Caco-2 (cell line): Measurements from ENCODE around the gene C16orf82. TPM values are rescaled to one million over a fixed set of nuclear protein-coding genes. Genes with fewer than 3 reads are reported as not detected.

Source experiments
- BruUV-seq: library from RNA; stranded (reverse); fragments of 400-500 nt; replicated peaks from 2 replicates; lab custom pipeline; 2021; lab: Mats Ljungman, UMichigan
- CTCF ChIA-PET: fragments of 300-600 bp; sonication (Branson Sonifier 250); formaldehyde crosslinking; loops from one replicate; lab custom pipeline; 2022; ENCODE audit warnings: antibody characterized with exemption; lab: Charles Lee
- POLR2A ChIA-PET: fragments of 300-600 bp; sonication (Branson Sonifier 250); formaldehyde crosslinking; loops from one replicate; lab custom pipeline; 2022; ENCODE audit warnings: antibody characterized with exemption; lab: Charles Lee
- DNase-seq, 2 experiments: peaks; one replicate each; pipeline versions ENCODE4 v3.0.0 to v3.0.0-alpha.2; 2020 to 2022
- H3K27me3 ChIP-seq: replicated peaks from 2 replicates; pipeline ENCODE4 v1.6.0; 2011; ENCODE audit warnings: low read length; ENCODE audit not compliant: control insufficient read depth, insufficient read depth
- H3K36me3 ChIP-seq: 2 replicates; pipeline ENCODE4 v1.5.1; 2011; ENCODE audit warnings: low read length; ENCODE audit not compliant: control insufficient read depth, insufficient read depth
- H3K4me1 ChIP-seq: fragments of 250-450 bp; sonication (Bioruptor Pico); 2 replicates; pipeline ENCODE4 v1.5.1; 2020; ENCODE audit warnings: mild to moderate bottlenecking
- H3K4me3 ChIP-seq: 2 replicates; pipeline ENCODE4 v1.5.1; 2011; ENCODE audit warnings: low read depth, mild to moderate bottlenecking, control low read depth, low read length
- H3K9me3 ChIP-seq: fragments of 250-450 bp; sonication (Bioruptor Pico); 2 replicates; pipeline ENCODE4 v1.5.1; 2020; ENCODE audit warnings: mild to moderate bottlenecking, moderate library complexity
- H3K27ac Mint-ChIP-seq: one replicate; pipeline ENCODE4 v1.8.0; 2022; ENCODE audit warnings: mixed read lengths; ENCODE audit not compliant: unreplicated experiment
- H3K27me3 Mint-ChIP-seq: one replicate; pipeline ENCODE4 v1.8.0; 2022; ENCODE audit warnings: mixed read lengths; ENCODE audit not compliant: insufficient read depth, unreplicated experiment
- H3K36me3 Mint-ChIP-seq: one replicate; pipeline ENCODE4 v1.8.0; 2022; ENCODE audit warnings: mild to moderate bottlenecking, mixed read lengths; ENCODE audit not compliant: insufficient read depth, unreplicated experiment
- H3K4me1 Mint-ChIP-seq: one replicate; pipeline ENCODE4 v1.8.0; 2022; ENCODE audit warnings: low read depth, mixed read lengths; ENCODE audit not compliant: unreplicated experiment
- H3K4me3 Mint-ChIP-seq: one replicate; pipeline ENCODE4 v1.8.0; 2022; ENCODE audit warnings: mild to moderate bottlenecking, moderate library complexity, mixed read lengths; ENCODE audit not compliant: unreplicated experiment
- H3K9me3 Mint-ChIP-seq: one replicate; pipeline ENCODE4 v1.8.0; 2022; ENCODE audit warnings: mixed read lengths; ENCODE audit not compliant: unreplicated experiment
- CTCF ChIP-seq, 2 experiments: fragments of 200-600 bp in 1 of 2; IDR thresholded peaks; 1 replicate in 1 of 2; 2 replicates in 1 of 2; pipeline versions ENCODE4 v1.5.1 to v1.8.0; 2011 to 2022; ENCODE audit warnings: antibody characterized with exemption in 1 of 2, control low read depth in 1 of 2, inconsistent platforms in 1 of 2, low read depth in 1 of 2, low read length in 1 of 2, mild to moderate bottlenecking in 1 of 2, moderate library complexity in 1 of 2; ENCODE audit not compliant: insufficient read depth in 1 of 2, severe bottlenecking in 1 of 2, unreplicated experiment in 1 of 2
- intact Hi-C: fragments of 100-400 bp; cut with micrococcal nuclease; formaldehyde crosslinking; loops from one replicate; pipeline ENCODE4 v1.10.0; 2022; ENCODE audit not compliant: unreplicated experiment
- total RNA-seq: library from RNA; stranded (reverse); gene quantifications from 2 replicates; pipeline ENCODE4 v1.2.3, GENCODE V29; 2022

C16orf82 gene
- total RNA-seq, 1 experiment from 2014 or later = not detected

DNA sequence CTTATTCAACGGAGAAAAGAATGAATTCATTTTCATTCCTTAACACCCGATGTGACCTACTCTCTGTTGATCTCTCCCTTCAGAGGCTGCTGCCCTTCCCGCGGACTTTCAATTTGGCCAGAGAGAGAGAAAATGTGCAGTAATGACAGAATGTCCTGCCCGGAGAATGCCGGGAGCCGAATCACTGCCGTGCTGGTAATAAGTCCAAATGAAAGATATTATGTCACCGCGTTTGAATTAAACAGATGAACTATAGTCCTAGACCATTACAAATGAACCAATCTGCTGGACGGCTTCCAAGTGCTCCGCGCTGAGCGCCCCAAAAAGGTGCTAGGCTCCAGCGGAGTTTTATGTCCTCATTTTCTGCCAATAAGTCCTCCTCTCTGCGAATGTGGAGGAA lies 14.7 kb upstream of the C16orf82 start:
- POLR2A ChIA-PET = no interaction called here
- H3K27me3 ChIP-seq = no peaks in the 10 kb centered on the region
- H3K9me3 Mint-ChIP-seq = no peaks in the 10 kb centered on the region
- no peaks in the 10 kb centered on the region for H3K36me3 Mint-ChIP-seq
- CTCF ChIA-PET = no interaction called here
- no peak for DNase-seq
- no peaks in the 10 kb centered on the region for H3K36me3 ChIP-seq
- H3K4me3 Mint-ChIP-seq = no peak overlapping the region
- no peaks in the 10 kb centered on the region for H3K9me3 ChIP-seq
- no peaks in the 10 kb centered on the region for H3K4me1 ChIP-seq
- intact Hi-C loops = no loop called here
- H3K27me3 Mint-ChIP-seq = peaks cover 10% of the 10 kb centered on the region
- TF ChIP-seq CTCF (IDR thresholded peaks at IDR 0.05; ENCODE audit: insufficient read depth in 1 of 2, low read depth in 1 of 2, low read length in 1 of 2, severe bottlenecking in 1 of 2, unreplicated experiment in 1 of 2) = no peak
- H3K4me1 Mint-ChIP-seq = no peaks in the 10 kb centered on the region
- no peak overlapping the region for H3K27ac Mint-ChIP-seq
- no TSS peak for BruUV-seq
- H3K4me3 ChIP-seq = no peak overlapping the region

DNA sequence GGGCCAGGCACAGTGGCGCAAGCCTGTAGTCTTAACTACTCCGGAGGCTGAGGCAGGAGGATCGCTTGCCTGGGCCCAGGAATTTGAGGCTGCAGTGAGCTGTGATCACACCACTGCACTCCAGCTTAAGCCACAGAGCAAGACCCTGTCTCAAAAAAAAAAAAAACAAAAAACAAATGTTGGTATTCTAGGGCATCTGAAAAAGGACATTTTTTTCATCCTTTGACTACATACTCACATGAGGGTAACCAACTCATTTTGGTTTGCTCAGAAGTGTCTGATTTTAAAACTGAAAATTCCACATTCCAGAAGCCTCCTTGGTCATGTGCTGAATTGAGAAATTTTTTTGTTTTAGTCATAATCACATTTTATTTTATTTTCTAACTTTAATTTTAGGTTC lies 12.7 kb upstream of the C16orf82 start:
- CTCF ChIA-PET = no interaction called here
- POLR2A ChIA-PET = interaction anchor here (0.6 kb wide), 1 partner anchor 17 kb away, joined by 4 read pairs; no protein-coding TSS in a partner anchor
- TF ChIP-seq CTCF (IDR thresholded peaks at IDR 0.05; ENCODE audit: insufficient read depth in 1 of 2, low read depth in 1 of 2, low read length in 1 of 2, severe bottlenecking in 1 of 2, unreplicated experiment in 1 of 2) = no peak

GRCh38 chr16:27058299-27058698 lies 8.4 kb upstream of the C16orf82 start:
- Histone ChIP-seq H3K4me1 (no peaks in the 10 kb centered on the region), H3K9me3 (no peaks in the 10 kb centered on the region), H3K36me3 (no peaks in the 10 kb centered on the region), H3K4me3 (no peak overlapping the region), H3K27me3 (no peaks in the 10 kb centered on the region)
- BruUV-seq = no TSS peak
- H3K36me3 Mint-ChIP-seq = no peaks in the 10 kb centered on the region
- no peak for DNase-seq
- intact Hi-C loops = no loop called here
- H3K4me3 Mint-ChIP-seq = no peak overlapping the region
- no peak overlapping the region for H3K27ac Mint-ChIP-seq
- H3K4me1 Mint-ChIP-seq = no peaks in the 10 kb centered on the region
- H3K27me3 Mint-ChIP-seq = peaks cover 11% of the 10 kb centered on the region
- TF ChIP-seq CTCF (IDR thresholded peaks at IDR 0.05; ENCODE audit: insufficient read depth in 1 of 2, low read depth in 1 of 2, low read length in 1 of 2, severe bottlenecking in 1 of 2, unreplicated experiment in 1 of 2) = no peak
- CTCF ChIA-PET = no interaction called here
- POLR2A ChIA-PET = no interaction called here
- no peaks in the 10 kb centered on the region for H3K9me3 Mint-ChIP-seq

More for the DNA sequence above, 12.7 kb upstream of the C16orf82 start:
- Mint-ChIP-seq H3K36me3 (no peaks in the 10 kb centered on the region), H3K27me3 (peaks cover 10% of the 10 kb centered on the region), H3K27ac (no peak overlapping the region), H3K4me1 (no peaks in the 10 kb centered on the region), H3K9me3 (no peaks in the 10 kb centered on the region), H3K4me3 (no peak overlapping the region)
- intact Hi-C loops = no loop called here
- Histone ChIP-seq H3K4me3 (no peak overlapping the region), H3K36me3 (no peaks in the 10 kb centered on the region), H3K27me3 (no peaks in the 10 kb centered on the region), H3K9me3 (no peaks in the 10 kb centered on the region), H3K4me1 (no peaks in the 10 kb centered on the region)
- BruUV-seq = no TSS peak
- no peak for DNase-seq
